Upper lobe of right lung (tissue), 1 donor: Measurements from ENCODE around the gene EXOC4. TPM values are rescaled to one million over a fixed set of nuclear protein-coding genes. Genes with fewer than 3 reads are reported as not detected.

Experiments used
- ATAC-seq: fragments of 200-7000 bp; cut with Tn5 transposase; one replicate; pipeline ENCODE4 v1.9.1; 2020; ENCODE audit warnings: mild to moderate bottlenecking, moderate library complexity
- DNase-seq: peaks from one replicate; pipeline ENCODE4 v3.0.0-alpha.2; 2020
- H3K27ac ChIP-seq: fragments of 200-600 bp; one replicate; pipeline ENCODE4 v1.8.0; 2022
- H3K27me3 ChIP-seq: fragments of 200-600 bp; one replicate; pipeline ENCODE4 v1.8.0; 2022; ENCODE audit warnings: mild to moderate bottlenecking
- H3K36me3 ChIP-seq: fragments of 200-600 bp; one replicate; pipeline ENCODE4 v1.8.0; 2022
- H3K4me1 ChIP-seq: fragments of 200-600 bp; one replicate; pipeline ENCODE4 v1.8.0; 2022
- H3K4me3 ChIP-seq: fragments of 200-600 bp; one replicate; pipeline ENCODE4 v1.8.0; 2022; ENCODE audit warnings: mild to moderate bottlenecking
- H3K9me3 ChIP-seq: fragments of 200-600 bp; one replicate; pipeline ENCODE4 v1.8.0; 2022
- intact Hi-C: fragments of 100-400 bp; cut with DNase I; formaldehyde crosslinking; loops from one replicate; pipeline ENCODE4 v1.11.0; 2022
- total RNA-seq: library from RNA; stranded (reverse); fragmentation: NEBNext Ultra II Directional; extraction: Animal tissue kit (Norgen Biotek cat#: 25700); gene quantifications from one replicate; pipeline ENCODE4 v1.2.1, GENCODE V29; 2021
- TF ChIP-seq, protein P1 (sequence below): fragments of 200-600 bp; IDR thresholded peaks from one replicate; pipeline ENCODE4 v1.8.0; 2022; ENCODE audit warnings: antibody characterized with exemption
- donor health status: DM: no; HTN: yes; CAD: no; lungs with severe emphysema.

Gene EXOC4
- total RNA-seq, 1 donor from 2014 or later: 73.5 TPM

DNA sequence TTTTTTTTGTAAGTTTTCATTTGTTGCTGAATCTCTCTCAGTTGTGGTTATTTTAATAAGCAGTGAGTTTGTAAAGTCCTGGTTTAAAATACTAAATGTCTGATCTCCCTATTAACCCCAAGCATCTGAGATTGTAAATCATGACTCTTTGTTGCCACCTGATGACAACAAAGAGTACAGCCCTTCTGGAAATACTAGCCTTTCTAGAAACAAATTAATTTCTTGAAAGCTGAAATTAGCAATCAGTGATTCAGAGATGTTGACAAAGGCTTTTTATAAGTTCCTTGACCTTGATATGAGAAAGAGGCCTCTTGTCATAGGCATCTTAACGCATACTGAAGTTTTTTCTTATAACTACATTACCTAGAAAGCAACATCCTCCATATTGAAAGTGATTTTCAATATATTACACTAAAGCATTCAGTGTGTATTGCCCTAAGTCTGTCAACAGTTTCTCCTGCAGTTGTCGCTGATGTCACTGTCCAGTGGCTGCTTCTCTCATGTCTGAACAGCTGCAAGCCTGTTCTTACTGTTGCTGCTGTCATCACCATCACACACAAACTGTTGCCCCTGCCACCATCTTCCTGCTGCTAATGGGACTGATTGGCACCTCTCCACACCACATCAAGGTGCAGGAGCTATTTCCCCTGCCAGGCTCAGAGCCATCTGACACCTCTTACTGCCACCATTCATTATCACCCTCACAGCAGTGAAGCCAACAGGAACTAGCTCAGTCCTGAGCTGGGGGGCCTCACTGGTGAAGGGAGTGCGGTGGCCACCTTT is 779.1 kb downstream of the EXOC4 start:
- H3K4me1 ChIP-seq: no peaks in the 10 kb centered on the region
- no peak overlapping the region for H3K4me3 ChIP-seq
- H3K36me3 ChIP-seq: no peaks in the 10 kb centered on the region
- no peak overlapping the region for H3K27ac ChIP-seq
- H3K9me3 ChIP-seq: no peaks in the 10 kb centered on the region
- TF ChIP-seq, protein P1, sequence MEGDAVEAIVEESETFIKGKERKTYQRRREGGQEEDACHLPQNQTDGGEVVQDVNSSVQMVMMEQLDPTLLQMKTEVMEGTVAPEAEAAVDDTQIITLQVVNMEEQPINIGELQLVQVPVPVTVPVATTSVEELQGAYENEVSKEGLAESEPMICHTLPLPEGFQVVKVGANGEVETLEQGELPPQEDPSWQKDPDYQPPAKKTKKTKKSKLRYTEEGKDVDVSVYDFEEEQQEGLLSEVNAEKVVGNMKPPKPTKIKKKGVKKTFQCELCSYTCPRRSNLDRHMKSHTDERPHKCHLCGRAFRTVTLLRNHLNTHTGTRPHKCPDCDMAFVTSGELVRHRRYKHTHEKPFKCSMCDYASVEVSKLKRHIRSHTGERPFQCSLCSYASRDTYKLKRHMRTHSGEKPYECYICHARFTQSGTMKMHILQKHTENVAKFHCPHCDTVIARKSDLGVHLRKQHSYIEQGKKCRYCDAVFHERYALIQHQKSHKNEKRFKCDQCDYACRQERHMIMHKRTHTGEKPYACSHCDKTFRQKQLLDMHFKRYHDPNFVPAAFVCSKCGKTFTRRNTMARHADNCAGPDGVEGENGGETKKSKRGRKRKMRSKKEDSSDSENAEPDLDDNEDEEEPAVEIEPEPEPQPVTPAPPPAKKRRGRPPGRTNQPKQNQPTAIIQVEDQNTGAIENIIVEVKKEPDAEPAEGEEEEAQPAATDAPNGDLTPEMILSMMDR: no peak
- DNase-seq (no peak), ATAC-seq (no peak)
- intact Hi-C loops: no loop called here
- no peaks in the 10 kb centered on the region for H3K27me3 ChIP-seq

DNA sequence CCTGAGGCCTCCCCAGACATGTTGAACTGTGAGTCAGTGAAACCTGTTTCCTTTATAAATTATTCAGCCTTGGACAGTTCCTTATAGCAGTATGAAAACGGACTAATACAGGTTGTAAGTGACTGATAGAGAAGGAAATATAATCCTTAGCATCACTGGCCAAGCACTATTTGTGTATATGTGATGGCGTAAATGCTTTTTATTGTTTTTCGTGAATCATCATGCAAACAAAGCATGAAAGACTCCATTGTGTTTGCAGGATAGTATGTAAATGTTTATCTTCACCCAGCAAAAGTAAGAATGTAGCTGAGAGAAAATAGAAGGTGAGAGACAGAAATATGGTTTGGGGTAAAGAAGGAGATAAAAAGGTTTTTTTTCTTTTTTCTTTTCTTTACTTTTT is 781.8 kb downstream of the EXOC4 start:
- no peaks in the 10 kb centered on the region for H3K27me3 ChIP-seq
- H3K9me3 ChIP-seq: no peaks in the 10 kb centered on the region
- no peaks in the 10 kb centered on the region for H3K4me1 ChIP-seq
- H3K36me3 ChIP-seq: no peaks in the 10 kb centered on the region
- DNase-seq (no peak), ATAC-seq (no peak)
- TF ChIP-seq, protein P1: no peak
- intact Hi-C loops: no loop called here
- H3K4me3 ChIP-seq: no peak overlapping the region
- H3K27ac ChIP-seq: no peak overlapping the region

DNA sequence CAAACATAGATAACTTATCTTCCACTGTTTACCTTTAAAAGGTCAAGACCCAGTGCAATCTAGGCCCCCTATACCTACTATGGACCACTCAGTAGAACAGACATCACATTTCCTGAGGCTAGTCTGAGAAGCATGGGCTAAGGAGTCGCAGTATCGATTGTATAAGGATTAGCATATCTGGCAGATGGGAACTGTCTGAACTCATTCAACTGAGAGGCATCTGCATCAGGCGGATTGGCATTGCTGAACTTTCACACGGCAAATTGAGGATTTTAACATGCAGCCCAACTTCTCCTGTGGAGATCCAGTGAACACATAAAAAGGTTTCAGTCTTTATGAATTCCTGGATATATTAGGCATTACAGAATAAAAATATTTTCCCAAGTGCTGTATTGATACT is 785.1 kb downstream of the EXOC4 start:
- ATAC-seq (no peak), DNase-seq (no peak)
- no peaks in the 10 kb centered on the region for H3K4me1 ChIP-seq
- H3K9me3 ChIP-seq: no peaks in the 10 kb centered on the region
- H3K27me3 ChIP-seq: no peaks in the 10 kb centered on the region
- intact Hi-C loops: no loop called here
- H3K4me3 ChIP-seq: no peak overlapping the region
- no peaks in the 10 kb centered on the region for H3K36me3 ChIP-seq
- TF ChIP-seq, protein P1: no peak
- H3K27ac ChIP-seq: no peak overlapping the region

DNA sequence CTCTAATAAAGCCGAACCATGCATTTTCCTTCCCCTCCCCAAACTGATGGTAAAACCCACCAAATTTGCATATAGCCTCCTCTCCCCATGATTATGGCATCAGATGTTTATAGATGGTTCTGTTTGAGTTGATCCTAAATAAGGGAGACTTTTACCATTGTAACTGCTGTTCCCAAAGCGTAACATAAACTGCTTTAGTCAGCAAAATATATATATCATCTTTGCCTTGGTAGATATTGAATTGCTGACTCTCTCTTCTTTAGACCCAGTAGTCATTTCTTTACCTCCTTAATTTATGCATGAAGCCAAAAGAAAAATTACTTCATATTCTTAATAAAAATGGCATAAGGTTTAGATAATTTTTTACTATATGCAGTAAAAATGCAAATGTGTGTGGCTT is 788.1 kb downstream of the EXOC4 start:
- no peak for ATAC-seq
- H3K27ac ChIP-seq: no peak overlapping the region

DNA sequence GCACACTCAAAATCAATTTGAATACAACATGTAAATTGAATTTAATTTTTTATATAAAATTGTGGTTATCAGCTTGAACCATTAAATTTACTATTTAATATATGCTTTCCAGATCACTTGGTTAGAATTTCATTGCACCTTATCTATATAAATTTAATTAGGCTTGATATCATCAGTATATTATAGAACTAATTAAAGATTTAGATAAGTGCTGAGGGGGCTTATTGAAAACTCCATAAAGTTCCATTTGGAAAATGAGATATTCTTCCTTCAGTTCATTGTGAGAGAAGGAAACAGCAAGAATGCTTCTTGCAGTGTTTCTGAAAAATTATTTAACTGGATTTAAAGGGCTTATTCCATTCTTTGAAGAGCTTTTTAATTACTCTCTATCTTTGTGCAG is 788.6 kb downstream of the EXOC4 start:
- no peaks in the 10 kb centered on the region for H3K36me3 ChIP-seq
- TF ChIP-seq, protein P1: no peak
- no peaks in the 10 kb centered on the region for H3K27me3 ChIP-seq
- DNase-seq (no peak), ATAC-seq (no peak)
- H3K4me3 ChIP-seq: no peak overlapping the region
- H3K4me1 ChIP-seq: no peaks in the 10 kb centered on the region
- no peaks in the 10 kb centered on the region for H3K9me3 ChIP-seq
- no peak overlapping the region for H3K27ac ChIP-seq
- intact Hi-C loops: no loop called here

More for the DNA sequence above, 788.1 kb downstream of the EXOC4 start:
- Histone ChIP-seq H3K36me3 (no peaks in the 10 kb centered on the region), H3K9me3 (no peaks in the 10 kb centered on the region), H3K27me3 (no peaks in the 10 kb centered on the region), H3K4me1 (no peaks in the 10 kb centered on the region), H3K4me3 (no peak overlapping the region)
- DNase-seq: no peak
- intact Hi-C loops: no loop called here
- TF ChIP-seq, protein P1: no peak
